Measurements from ENCODE around the gene COX7C.

Gene COX7C

DNA sequence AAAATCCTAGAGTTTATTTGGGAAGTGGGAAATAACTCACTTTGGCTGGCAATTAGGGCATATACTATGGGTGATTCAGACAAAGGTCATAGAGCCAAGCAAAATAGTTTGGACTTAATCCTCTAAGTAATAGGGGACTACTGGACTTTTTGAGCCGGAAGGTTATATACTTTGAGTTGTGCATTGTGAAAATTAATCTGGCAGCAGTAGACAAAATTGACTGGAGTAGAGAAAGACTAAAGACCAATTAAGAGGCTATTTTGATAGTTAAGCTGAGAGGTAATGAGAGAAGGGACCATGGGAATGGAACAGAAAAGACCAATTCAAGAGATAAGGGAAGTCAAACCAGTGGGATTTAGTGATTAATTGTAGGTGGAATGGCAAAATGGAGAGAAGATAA is 28.9 kb downstream of the COX7C start:
- TF ChIP-seq, protein P1, sequence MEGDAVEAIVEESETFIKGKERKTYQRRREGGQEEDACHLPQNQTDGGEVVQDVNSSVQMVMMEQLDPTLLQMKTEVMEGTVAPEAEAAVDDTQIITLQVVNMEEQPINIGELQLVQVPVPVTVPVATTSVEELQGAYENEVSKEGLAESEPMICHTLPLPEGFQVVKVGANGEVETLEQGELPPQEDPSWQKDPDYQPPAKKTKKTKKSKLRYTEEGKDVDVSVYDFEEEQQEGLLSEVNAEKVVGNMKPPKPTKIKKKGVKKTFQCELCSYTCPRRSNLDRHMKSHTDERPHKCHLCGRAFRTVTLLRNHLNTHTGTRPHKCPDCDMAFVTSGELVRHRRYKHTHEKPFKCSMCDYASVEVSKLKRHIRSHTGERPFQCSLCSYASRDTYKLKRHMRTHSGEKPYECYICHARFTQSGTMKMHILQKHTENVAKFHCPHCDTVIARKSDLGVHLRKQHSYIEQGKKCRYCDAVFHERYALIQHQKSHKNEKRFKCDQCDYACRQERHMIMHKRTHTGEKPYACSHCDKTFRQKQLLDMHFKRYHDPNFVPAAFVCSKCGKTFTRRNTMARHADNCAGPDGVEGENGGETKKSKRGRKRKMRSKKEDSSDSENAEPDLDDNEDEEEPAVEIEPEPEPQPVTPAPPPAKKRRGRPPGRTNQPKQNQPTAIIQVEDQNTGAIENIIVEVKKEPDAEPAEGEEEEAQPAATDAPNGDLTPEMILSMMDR (IDR thresholded peaks at IDR 0.05) = no peak

DNA sequence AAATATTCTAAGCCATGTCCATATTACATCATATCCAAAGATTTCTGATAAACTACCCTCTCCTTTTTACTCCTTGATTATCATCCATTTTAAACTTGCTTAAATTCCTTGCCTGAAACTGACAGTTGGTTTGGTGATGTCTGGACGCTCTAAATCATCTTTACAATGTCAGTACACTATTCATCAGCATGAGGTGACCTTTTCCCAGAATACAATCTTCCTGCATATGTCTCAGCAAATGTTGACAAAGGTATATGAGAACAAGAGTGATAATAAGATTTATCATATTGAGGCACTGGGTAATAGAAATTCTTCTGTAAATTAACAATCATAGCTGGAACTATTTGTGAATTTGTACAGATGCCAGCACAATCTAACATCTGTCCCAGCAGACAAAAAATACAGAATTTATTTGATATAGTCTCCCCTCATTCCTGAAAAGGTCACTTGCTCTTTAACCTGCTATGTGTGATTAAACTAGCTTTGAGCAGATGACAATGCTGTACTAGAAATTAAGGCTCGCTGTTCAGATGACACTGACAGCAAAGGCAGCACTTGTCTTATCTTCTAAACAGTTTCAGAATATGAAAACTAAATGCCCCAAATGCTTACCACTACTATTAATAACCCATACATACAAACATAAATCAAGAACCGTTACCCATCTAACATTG is 32.2 kb downstream of the COX7C start:
- TF ChIP-seq, protein P1 (IDR thresholded peaks at IDR 0.05) = no peak

DNA sequence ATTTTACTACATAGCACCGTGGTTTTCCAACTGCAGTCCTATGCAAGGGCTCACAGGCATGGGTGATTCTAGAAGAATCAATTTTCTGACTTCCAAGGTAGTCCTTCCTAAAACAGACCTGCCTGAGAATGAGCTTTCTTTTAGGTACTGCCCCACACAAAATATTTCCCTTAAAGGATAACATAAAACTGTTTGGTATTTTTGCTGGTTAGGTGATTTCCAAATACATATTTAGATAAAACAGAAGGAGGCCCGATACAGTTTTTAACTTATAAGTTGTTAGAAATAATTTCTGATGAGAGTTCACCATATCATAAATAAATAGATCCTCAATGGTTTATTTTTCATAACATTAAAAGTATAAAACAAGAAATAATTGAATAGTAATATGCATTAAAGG is 46.4 kb downstream of the COX7C start:
- TF ChIP-seq, protein P1 (IDR thresholded peaks at IDR 0.05) = no peak

- TF ChIP-seq, protein P1 (IDR thresholded peaks at IDR 0.05) = no peak
These were observed 48.4 kb downstream of the COX7C start for GRCh38 chr5:86665984-86666760.

GRCh38 chr5:86666981-86667380 is 49.2 kb downstream of the COX7C start:
- TF ChIP-seq, protein P1 (IDR thresholded peaks at IDR 0.05) = no peak
